BE2C (cell line): ENCODE measurements around the gene FBXO36.

ENCODE experiments used
- DNase-seq: peaks from one replicate; pipeline ENCODE4 v3.0.0-alpha.2; 2020
- H3K27me3 ChIP-seq: fragments of 250-450 bp; sonication (Bioruptor Pico); 2 replicates; pipeline ENCODE4 v1.5.1; 2020; ENCODE audit warnings: mild to moderate bottlenecking
- H3K36me3 ChIP-seq: fragments of 250-450 bp; sonication (Bioruptor Pico); 2 replicates; pipeline ENCODE4 v1.5.1; 2020; ENCODE audit warnings: mild to moderate bottlenecking
- H3K4me1 ChIP-seq: fragments of 250-450 bp; sonication (Bioruptor Pico); 2 replicates; pipeline ENCODE4 v1.5.1; 2020
- H3K4me3 ChIP-seq: 2 replicates; pipeline ENCODE4 v1.5.1; 2011; ENCODE audit warnings: low read depth, low read length
- H3K9me3 ChIP-seq: fragments of 250-450 bp; sonication (Bioruptor Pico); 2 replicates; pipeline ENCODE4 v1.5.1; 2020
- TF ChIP-seq, protein P1 (sequence below): IDR thresholded peaks from 2 replicates; pipeline ENCODE4 v1.5.1; 2012; ENCODE audit warnings: mild to moderate bottlenecking, low read depth, low read length

The FBXO36 gene

GRCh38 chr2:229909090-229909489, 13.2 kb upstream of the FBXO36 start:
- TF ChIP-seq, protein P1, sequence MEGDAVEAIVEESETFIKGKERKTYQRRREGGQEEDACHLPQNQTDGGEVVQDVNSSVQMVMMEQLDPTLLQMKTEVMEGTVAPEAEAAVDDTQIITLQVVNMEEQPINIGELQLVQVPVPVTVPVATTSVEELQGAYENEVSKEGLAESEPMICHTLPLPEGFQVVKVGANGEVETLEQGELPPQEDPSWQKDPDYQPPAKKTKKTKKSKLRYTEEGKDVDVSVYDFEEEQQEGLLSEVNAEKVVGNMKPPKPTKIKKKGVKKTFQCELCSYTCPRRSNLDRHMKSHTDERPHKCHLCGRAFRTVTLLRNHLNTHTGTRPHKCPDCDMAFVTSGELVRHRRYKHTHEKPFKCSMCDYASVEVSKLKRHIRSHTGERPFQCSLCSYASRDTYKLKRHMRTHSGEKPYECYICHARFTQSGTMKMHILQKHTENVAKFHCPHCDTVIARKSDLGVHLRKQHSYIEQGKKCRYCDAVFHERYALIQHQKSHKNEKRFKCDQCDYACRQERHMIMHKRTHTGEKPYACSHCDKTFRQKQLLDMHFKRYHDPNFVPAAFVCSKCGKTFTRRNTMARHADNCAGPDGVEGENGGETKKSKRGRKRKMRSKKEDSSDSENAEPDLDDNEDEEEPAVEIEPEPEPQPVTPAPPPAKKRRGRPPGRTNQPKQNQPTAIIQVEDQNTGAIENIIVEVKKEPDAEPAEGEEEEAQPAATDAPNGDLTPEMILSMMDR, result no peak
- Histone ChIP-seq H3K4me3 (no peak overlapping the region), H3K4me1 (no peaks in the 10 kb centered on the region), H3K36me3 (peaks cover 10% of the 10 kb centered on the region; the same call in 1 of the 2 replicates), H3K9me3 (no peaks in the 10 kb centered on the region), H3K27me3 (no peaks in the 10 kb centered on the region)
- no peak for DNase-seq

- no peak for DNase-seq
- TF ChIP-seq, protein P1, result no peak
- no peaks in the 10 kb centered on the region for H3K4me1 ChIP-seq
- H3K36me3 ChIP-seq, result peaks cover 10% of the 10 kb centered on the region; the same call in 1 of the 2 replicates
- no peak overlapping the region for H3K4me3 ChIP-seq
- H3K27me3 ChIP-seq, result no peaks in the 10 kb centered on the region
- H3K9me3 ChIP-seq, result no peaks in the 10 kb centered on the region
Measured at GRCh38 chr2:229910147-229910831, 12.0 kb upstream of the FBXO36 start.

DNA sequence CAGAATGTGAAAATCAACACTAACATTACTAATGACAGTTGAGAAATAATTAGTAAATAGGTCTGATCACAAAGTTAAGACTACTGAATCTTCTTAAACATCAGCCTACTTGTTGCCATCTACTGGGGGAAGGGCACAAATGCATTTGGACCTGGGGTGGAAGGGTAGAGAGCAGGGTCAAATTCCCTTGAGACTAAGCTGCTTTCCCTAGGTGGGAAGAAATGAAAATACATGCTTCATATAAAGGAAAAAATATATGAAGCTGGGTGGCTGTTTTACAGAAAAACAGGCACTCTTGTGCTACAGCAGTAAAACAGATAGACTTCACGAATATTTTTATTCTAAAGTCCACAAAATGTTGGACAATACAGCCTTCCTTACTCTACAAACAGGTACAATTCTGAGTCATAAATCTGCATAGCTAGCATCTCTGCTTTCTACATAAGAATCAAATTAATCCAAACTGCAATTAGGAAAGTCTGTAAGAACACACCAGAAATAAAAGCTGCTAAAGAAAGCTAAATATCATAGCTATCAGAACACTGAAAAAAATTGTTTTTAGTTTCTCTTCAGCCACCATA, 11.4 kb upstream of the FBXO36 start:
- H3K27me3 ChIP-seq, result no peaks in the 10 kb centered on the region
- no peaks in the 10 kb centered on the region for H3K4me1 ChIP-seq
- H3K4me3 ChIP-seq, result no peak overlapping the region
- no peaks in the 10 kb centered on the region for H3K9me3 ChIP-seq
- TF ChIP-seq, protein P1, result peak; percentile 43
- no peak for DNase-seq
- H3K36me3 ChIP-seq, result peaks cover 10% of the 10 kb centered on the region; the same call in 1 of the 2 replicates

DNA sequence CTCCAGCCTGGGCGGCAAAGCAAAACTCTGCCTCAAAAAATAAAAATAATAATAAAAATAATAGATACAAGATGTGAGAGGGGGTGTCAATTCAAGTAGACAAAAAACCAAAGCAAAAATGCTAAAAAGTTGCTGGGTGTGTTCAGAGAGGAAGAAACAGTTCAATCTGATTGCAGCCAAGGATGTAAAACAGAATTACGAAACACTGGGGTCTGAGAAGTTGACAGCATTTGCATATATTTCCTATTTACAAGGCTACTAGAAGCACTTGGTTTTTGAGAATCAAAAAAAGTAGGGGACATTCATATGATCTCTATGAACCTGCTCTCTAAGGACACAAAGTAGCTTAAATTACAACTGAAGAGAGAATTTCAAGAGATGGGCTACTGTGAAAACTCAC, 8.1 kb upstream of the FBXO36 start:
- Histone ChIP-seq H3K36me3 (peaks cover 17% of the 10 kb centered on the region), H3K9me3 (no peaks in the 10 kb centered on the region), H3K4me3 (no peak overlapping the region), H3K27me3 (no peaks in the 10 kb centered on the region), H3K4me1 (0 out of 2 replicates have a peak, but pooled peaks cover 3% of the 10 kb centered on the region)
- DNase-seq, result no peak
- TF ChIP-seq, protein P1, result no peak

DNA sequence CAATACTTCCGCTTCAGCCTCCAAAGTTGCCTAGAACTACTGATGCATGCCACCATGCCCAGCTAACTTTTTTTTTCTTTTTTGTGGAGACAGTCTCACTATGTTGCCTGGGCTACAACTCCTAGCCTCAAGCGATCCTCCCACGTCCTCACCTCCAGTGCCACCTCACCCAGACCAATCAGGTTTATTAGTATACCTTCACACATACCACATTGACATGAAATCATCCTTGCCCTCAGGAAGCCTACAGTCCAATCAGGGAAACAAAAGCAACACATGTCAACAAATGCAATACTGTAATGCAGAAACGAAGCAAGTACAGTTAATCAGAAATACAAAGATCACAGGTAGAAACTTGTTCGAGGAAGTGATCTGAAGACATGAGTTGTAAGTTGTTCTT, 4.5 kb upstream of the FBXO36 start:
- H3K4me3 ChIP-seq, result no peak overlapping the region
- peaks cover 17% of the 10 kb centered on the region for H3K36me3 ChIP-seq
- DNase-seq, result no peak
- no peaks in the 10 kb centered on the region for H3K27me3 ChIP-seq
- H3K9me3 ChIP-seq, result no peaks in the 10 kb centered on the region
- 0 out of 2 replicates have a peak, but pooled peaks cover 3% of the 10 kb centered on the region for H3K4me1 ChIP-seq
- TF ChIP-seq, protein P1, result no peak
